Erythroblast (primary cell): ENCODE data around the gene CRYL1.

Experiments used
- GATA1 ChIP-seq: IDR thresholded peaks from 2 replicates; pipeline ENCODE4 v1.6.1; 2011; ENCODE audit warnings: low read depth, mild to moderate bottlenecking, control low read depth, low read length, moderate library complexity
- POLR2A ChIP-seq: IDR thresholded peaks from 2 replicates; pipeline ENCODE4 v1.6.1; 2011; ENCODE audit warnings: mild to moderate bottlenecking, low read length

- TF ChIP-seq POLR2A (no peak), GATA1 (no peak)
Observed at GRCh38 chr13:20370815-20371421, 154.7 kb downstream of the CRYL1 start.
